Activated CD4-positive, CD25-positive, alpha-beta regulatory T cell treated with anti-CD3 and anti-CD28 coated beads, Interleukin-2, amount 50 U/mL, for 72 hours (primary cell): Measurements from ENCODE around the gene TSPAN15.

Source experiments
- DNase-seq: peaks from one replicate; pipeline ENCODE4 v3.0.0; 2021

The TSPAN15 gene

GRCh38 chr10:69418052-69418752, 33.1 kb upstream of the TSPAN15 start:
- no peak for DNase-seq

GRCh38 chr10:69419096-69419743, 32.0 kb upstream of the TSPAN15 start:
- no peak for DNase-seq

DNA sequence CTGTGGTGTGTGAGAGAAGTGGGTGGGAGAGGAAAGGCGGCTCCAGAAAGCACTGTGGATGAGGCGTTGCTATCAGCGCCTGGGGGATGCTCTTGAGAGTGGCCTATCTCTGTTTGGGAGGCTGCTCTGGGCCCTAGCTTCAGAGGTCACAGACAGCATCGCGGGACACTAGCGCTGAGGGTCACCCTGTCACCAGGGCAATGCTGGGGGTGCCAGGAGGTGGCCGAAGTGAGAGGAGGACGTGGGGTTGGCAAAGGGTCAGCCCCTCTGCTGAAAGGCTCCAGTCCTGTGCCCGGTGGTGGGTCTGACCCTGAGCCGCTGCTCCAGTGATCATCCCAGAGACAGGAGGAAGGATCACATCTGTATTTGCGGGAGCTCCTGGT, 31.5 kb upstream of the TSPAN15 start:
- no peak for DNase-seq

DNA sequence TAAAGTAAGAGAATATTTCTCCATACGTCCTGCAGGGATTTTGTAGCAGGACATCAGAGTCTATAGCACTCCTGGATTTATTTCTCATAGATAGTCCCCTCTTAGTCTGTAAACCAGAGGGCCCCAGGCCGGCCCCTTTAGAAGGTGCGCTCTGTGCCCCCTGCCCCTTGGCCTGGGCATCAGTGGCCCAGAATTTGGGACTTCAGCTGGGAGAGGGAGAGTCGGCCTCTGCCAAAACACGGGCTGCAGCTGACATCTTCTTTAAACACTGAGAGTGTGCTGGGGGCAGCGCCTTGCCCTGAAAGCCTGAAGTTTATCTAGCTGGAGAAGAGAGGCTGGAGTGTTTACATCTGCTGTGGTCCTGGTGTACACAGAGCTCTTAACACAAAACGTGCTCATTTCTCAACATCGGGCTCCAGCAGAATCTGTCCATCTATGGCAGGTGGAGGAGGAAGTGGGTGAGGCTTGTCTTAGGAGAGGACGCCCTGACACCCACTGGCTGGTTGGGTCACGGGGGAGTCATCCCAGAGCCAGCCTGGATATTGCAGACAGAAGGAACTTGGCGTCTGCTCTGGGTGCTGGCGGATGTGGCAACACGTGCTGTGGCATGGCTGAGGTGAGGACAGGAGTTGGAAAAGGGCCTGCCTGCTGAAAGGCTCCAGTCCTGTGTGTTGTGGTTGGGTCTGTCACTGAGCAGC, 29.5 kb upstream of the TSPAN15 start:
- DNase-seq: no peak

GRCh38 chr10:69422676-69423075, 28.6 kb upstream of the TSPAN15 start:
- no peak for DNase-seq

- no peak for DNase-seq
These were observed 26.2 kb upstream of the TSPAN15 start for GRCh38 chr10:69425041-69425440.

DNA sequence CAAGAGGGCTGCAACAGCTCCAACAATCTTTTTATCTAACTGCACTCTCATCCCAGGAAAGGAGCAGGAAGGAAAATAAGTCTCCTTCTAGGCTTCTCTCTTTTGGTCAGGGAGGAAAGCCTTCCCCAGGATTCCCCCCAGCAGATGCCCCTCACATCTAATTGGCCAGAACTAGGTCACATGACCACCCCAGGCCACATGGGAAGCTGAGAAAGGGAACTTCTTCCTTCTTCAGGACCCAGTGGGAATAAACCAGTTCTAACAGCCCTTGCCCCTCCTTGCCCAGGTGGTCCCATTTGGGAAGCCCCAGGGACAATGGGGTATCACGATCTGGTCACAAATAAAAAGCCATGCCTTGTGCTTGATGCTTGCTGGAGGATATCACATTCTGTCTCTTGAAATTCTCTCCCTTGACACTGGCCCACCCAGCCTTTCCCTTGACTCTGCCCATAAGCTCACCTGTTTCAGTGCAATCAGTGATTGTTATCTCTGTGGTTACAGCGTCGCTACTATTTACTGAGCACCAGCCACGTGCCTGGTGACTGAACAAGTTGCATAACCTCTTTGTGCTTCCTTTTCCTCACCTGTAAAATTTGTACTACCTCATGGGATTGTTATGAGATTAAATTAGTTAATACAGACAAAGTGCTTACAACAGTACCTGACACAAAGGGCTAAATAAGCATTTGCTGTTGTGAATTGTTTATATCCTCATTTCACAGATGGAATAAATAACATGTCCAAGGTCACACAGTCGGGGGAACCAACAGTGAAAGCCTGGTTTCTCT, 25.6 kb upstream of the TSPAN15 start:
- DNase-seq: no peak

DNA sequence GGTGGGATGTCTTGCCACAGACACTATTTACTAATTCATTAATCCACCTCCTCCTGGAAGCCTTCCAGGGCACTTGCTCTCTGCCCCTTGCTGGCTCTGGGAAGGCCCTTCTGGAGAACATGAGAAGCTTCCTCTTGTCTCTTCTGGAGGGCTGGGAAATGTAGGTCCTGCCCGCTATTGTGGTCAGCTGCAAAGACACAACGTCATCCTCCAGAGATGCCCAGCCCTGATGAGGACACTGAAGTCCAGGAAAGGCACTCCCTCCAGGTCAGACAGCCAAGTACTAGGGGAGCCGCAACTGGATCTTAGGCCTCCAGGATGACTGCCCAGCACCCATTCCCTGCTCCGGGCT, 24.9 kb upstream of the TSPAN15 start:
- DNase-seq: no peak

DNA sequence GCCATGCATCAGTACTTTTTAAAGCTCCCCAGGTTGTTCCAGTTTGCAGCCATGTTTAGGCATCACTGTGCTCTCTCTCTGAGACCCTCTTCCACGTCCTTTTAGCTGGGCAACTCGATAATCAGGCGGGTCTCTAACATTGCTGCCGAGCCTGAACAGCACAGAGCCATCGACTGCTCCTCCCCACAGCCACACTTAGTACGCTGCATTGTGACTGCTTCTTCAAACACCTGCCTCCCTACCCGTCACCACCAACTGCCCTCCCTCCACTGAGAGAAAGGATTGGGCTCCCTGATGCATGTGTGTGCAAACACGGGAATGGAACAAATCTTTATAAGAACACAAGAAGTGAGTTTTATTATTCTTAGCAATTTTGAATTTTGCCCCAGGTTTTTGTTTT, 23.1 kb upstream of the TSPAN15 start:
- DNase-seq: no peak

- no peak for DNase-seq
These were observed 17.1 kb upstream of the TSPAN15 start for GRCh38 chr10:69434169-69434568.

- DNase-seq: no peak
These were observed 16.3 kb upstream of the TSPAN15 start for GRCh38 chr10:69434926-69435325.

- no peak for DNase-seq
These were observed 15.2 kb upstream of the TSPAN15 start for GRCh38 chr10:69435966-69436520.

DNA sequence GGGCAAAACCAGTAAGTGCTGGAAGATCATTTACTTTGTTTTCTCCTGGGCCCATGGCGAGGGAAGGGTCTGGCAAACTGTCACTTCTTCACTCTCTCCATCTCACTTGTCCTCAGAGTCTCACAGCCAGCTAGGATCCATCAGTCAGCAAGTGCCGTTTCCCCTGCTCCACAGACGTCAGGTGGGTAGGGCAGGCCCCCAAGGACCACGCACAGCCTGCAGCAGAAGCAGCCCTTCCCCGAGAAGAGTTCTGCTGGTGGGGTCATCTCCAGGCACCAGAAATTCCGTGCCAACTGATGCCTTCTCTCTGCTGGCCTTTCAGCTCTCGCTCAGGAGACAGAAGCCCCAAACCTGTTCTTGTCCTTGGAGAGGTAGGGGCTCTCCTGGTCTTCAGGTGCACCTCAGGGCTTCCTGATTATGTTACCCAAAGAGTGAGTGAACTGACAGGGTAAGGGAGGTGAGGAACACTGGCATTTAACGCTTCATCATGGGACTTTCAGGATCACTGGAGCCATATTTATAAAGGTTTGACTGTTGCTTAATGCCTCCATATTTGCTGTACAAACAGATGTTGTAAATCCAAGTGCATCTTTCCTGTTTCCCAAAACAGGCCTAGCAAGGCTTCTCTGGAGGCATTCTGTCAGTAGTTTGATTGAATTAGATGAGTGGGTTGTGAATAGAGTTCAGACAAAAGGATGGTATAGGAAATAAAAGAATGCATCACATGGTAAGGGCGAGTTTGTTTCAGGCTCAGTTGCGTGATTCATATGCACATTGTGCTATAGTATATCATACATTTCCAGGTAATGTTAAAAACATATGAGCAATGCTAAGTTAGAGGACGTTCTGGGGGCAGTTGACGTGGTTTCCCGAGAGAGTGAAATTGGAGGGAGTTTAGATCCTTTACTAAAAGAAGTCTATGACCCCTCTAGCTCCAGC, 13.7 kb upstream of the TSPAN15 start:
- no peak for DNase-seq

- no peak for DNase-seq
These were observed 12.5 kb upstream of the TSPAN15 start for GRCh38 chr10:69438536-69439349.

GRCh38 chr10:69439350-69439739, 11.9 kb upstream of the TSPAN15 start:
- no peak for DNase-seq

- DNase-seq: no peak
These were observed 11.3 kb upstream of the TSPAN15 start for GRCh38 chr10:69439813-69440506.

GRCh38 chr10:69443354-69443753, 7.9 kb upstream of the TSPAN15 start:
- no peak for DNase-seq

- DNase-seq: no peak
These were observed 6.2 kb upstream of the TSPAN15 start for GRCh38 chr10:69445041-69445440.

DNA sequence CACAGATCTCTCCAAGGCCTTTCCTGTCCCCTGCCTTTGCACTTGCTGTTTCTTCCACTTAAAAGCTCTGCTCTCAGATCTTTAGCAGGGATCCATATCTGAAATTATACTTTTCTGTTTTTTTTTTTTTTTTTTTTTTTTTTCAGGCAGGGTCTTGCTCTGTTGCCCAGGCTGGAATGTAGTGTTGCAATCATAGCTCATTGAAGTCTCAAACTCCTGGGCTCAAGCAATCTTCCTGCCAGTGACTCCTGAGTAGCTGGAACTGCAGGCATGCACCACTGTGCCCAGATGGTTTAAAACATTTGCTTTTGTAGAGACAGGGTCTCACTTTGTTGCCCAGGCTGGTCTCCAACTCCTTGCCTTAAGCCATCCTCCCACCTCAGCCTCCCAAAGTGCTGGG, 5.0 kb upstream of the TSPAN15 start:
- no peak for DNase-seq

GRCh38 chr10:69446650-69447151, 4.6 kb upstream of the TSPAN15 start:
- DNase-seq: no peak
